ENCODE data around the gene CNNM2.
A peak's percentile ranks its signal among the peaks of the same experiment; 100 is the strongest.
"Not testable (repeated sequence)": the region's sequence is repeated elsewhere in the genome, so short reads cannot be mapped to it uniquely, and the experiment has no call there.

The CNNM2 gene

GRCh38 chr10:103109821-103110220, 191.7 kb downstream of the CNNM2 start:
- DNase-seq (ENCODE audit: low spot score) = no peak

- DNase-seq (ENCODE audit: low spot score) = no peak
Observed at GRCh38 chr10:103110407-103110806, 192.3 kb downstream of the CNNM2 start.

GRCh38 chr10:103111031-103111917, 193.2 kb downstream of the CNNM2 start:
- DNase-seq (ENCODE audit: low spot score) = no peak

GRCh38 chr10:103111918-103112877, 194.1 kb downstream of the CNNM2 start:
- no peak for DNase-seq (ENCODE audit: low spot score)

- DNase-seq (ENCODE audit: low spot score) = no peak
Observed at GRCh38 chr10:103114876-103115275, 196.8 kb downstream of the CNNM2 start.

GRCh38 chr10:103117247-103117646, 199.2 kb downstream of the CNNM2 start:
- DNase-seq (ENCODE audit: low spot score) = no peak

- DNase-seq (ENCODE audit: low spot score) = no peak
Observed at GRCh38 chr10:103120546-103120945, 202.5 kb downstream of the CNNM2 start.

- no peak for DNase-seq (ENCODE audit: low spot score)
Observed at GRCh38 chr10:103120977-103121735, 203.1 kb downstream of the CNNM2 start.

- DNase-seq (ENCODE audit: low spot score) = no peak
Observed at GRCh38 chr10:103123282-103124024, 205.4 kb downstream of the CNNM2 start.

- no peak for DNase-seq (ENCODE audit: low spot score)
Observed at GRCh38 chr10:103124420-103125096, 206.5 kb downstream of the CNNM2 start.

GRCh38 chr10:103125323-103126267, 207.5 kb downstream of the CNNM2 start:
- DNase-seq (ENCODE audit: low spot score) = peak; percentile 16

GRCh38 chr10:103127241-103127640, 209.1 kb downstream of the CNNM2 start:
- DNase-seq (ENCODE audit: low spot score) = no peak

GRCh38 chr10:103130180-103130579, 212.1 kb downstream of the CNNM2 start:
- not testable (repeated sequence) for DNase-seq (ENCODE audit: low spot score)

GRCh38 chr10:103130910-103131309, 212.8 kb downstream of the CNNM2 start:
- no peak for DNase-seq (ENCODE audit: low spot score)

- DNase-seq (ENCODE audit: low spot score) = peak; percentile 75
Observed at GRCh38 chr10:103135168-103135567, 217.1 kb downstream of the CNNM2 start.

GRCh38 chr10:103139803-103140202, 221.7 kb downstream of the CNNM2 start:
- DNase-seq (ENCODE audit: low spot score) = peak; percentile 33

Data from kidney tubule cell (primary cell).